PC-9 (cell line): ENCODE data around the gene MRPS27. TPM values are rescaled to one million over a fixed set of nuclear protein-coding genes. Genes with fewer than 3 reads are reported as not detected.

Experiments used
- BruUV-seq: library from RNA; stranded (reverse); fragments of 400-500 nt; replicated peaks from 2 replicates; lab custom pipeline; 2021; lab: Mats Ljungman, UMichigan
- CTCF ChIA-PET: fragments of 300-600 bp; sonication (Branson Sonifier 250); formaldehyde crosslinking; loops from one replicate; lab custom pipeline; 2022; ENCODE audit warnings: antibody characterized with exemption; lab: Charles Lee
- POLR2A ChIA-PET: fragments of 300-600 bp; sonication (Branson Sonifier 250); formaldehyde crosslinking; loops from one replicate; lab custom pipeline; 2022; ENCODE audit warnings: antibody characterized with exemption; ENCODE audit not compliant: unreplicated experiment; lab: Charles Lee
- DNase-seq, 2 experiments: peaks; one replicate each; pipeline versions ENCODE4 v3.0.0 to v3.0.0-alpha.2; 2015 to 2022; ENCODE audit warnings: mixed read lengths in 1 of 2
- H2AFZ ChIP-seq: fragments of 200-600 bp; sonication (generic); 2 replicates; pipeline ENCODE4 v1.8.1; 2017; ENCODE audit warnings: antibody characterized with exemption
- H3F3A ChIP-seq: fragments of 200-600 bp; sonication (generic); 2 replicates; pipeline ENCODE4 v1.8.1; 2017; ENCODE audit warnings: antibody characterized with exemption, mild to moderate bottlenecking, low read depth; ENCODE audit not compliant: insufficient read depth
- H3K27ac ChIP-seq: fragments of 200-600 bp; sonication (generic); 2 replicates; pipeline ENCODE4 v1.6.1; 2016; ENCODE audit warnings: mixed run types
- H3K27me3 ChIP-seq: fragments of 200-600 bp; sonication (generic); 2 replicates; pipeline ENCODE4 v1.6.1; 2016; ENCODE audit warnings: low read depth, mixed run types; ENCODE audit not compliant: insufficient read depth
- H3K36me3 ChIP-seq: fragments of 200-600 bp; sonication (generic); 2 replicates; pipeline ENCODE4 v1.6.1; 2016; ENCODE audit warnings: low read depth, mixed run types
- H3K4me1 ChIP-seq: fragments of 200-600 bp; sonication (generic); replicated peaks from 2 replicates; pipeline ENCODE4 v1.6.1; 2016; ENCODE audit warnings: mixed run types; ENCODE audit not compliant: insufficient read depth
- H3K4me2 ChIP-seq: fragments of 200-600 bp; sonication (generic); 2 replicates; pipeline ENCODE4 v1.6.1; 2017; ENCODE audit warnings: mixed run types
- H3K4me3 ChIP-seq: fragments of 200-600 bp; sonication (generic); 2 replicates; pipeline ENCODE4 v1.6.1; 2016; ENCODE audit warnings: mixed run types
- H3K79me2 ChIP-seq: fragments of 200-600 bp; sonication (generic); 2 replicates; pipeline ENCODE4 v1.6.1; 2017; ENCODE audit warnings: low read depth, mixed run types
- H3K9me2 ChIP-seq: fragments of 200-600 bp; sonication (generic); 2 replicates; pipeline ENCODE4 v1.8.1; 2017; ENCODE audit warnings: mild to moderate bottlenecking; ENCODE audit not compliant: insufficient read depth
- H3K9me3 ChIP-seq: fragments of 200-600 bp; sonication (generic); 2 replicates; pipeline ENCODE4 v1.8.1; 2016; ENCODE audit warnings: low read depth; ENCODE audit not compliant: insufficient read depth
- H4K20me1 ChIP-seq: fragments of 200-600 bp; sonication (generic); 2 replicates; pipeline ENCODE4 v1.8.1; 2017; ENCODE audit not compliant: insufficient read depth
- CTCF ChIP-seq: fragments of 200-600 bp; sonication (generic); conservative IDR thresholded peaks from 2 replicates; pipeline ENCODE4 v1.6.1; 2017; ENCODE audit warnings: mixed run types, antibody characterized with exemption, mild to moderate bottlenecking, moderate library complexity
- EZH2 ChIP-seq: fragments of 200-600 bp; sonication (generic); IDR thresholded peaks from 2 replicates; pipeline ENCODE4 v1.8.0; 2017; ENCODE audit warnings: antibody characterized with exemption, low read depth
- intact Hi-C: fragments of 100-400 bp; cut with micrococcal nuclease; formaldehyde crosslinking; loops from one replicate; pipeline ENCODE4 v1.10.0; 2022; ENCODE audit not compliant: unreplicated experiment
- total RNA-seq: library from RNA; stranded (reverse); gene quantifications from 2 replicates; pipeline ENCODE4 v1.2.3, GENCODE V29; 2021

MRPS27 gene
- total RNA-seq, 1 experiment from 2014 or later: 71.0 TPM

- Histone ChIP-seq H3K36me3 (peaks cover 27% of the 10 kb centered on the region; the same call in 1 of the 2 replicates), H4K20me1 (no peaks in the 10 kb centered on the region), H3K4me3 (no peak overlapping the region), H3K27me3 (no peaks in the 10 kb centered on the region), H3K9me2 (no peaks in the 10 kb centered on the region), H3K79me2 (no peaks in the 10 kb centered on the region), H3K4me2 (no peak overlapping the region), H3K9me3 (no peaks in the 10 kb centered on the region), H3F3A (0 out of 2 replicates have a peak, but pooled peaks cover 3% of the 10 kb centered on the region), H2AFZ (no peak overlapping the region), H3K27ac (no peak overlapping the region), H3K4me1 (peaks cover 14% of the 10 kb centered on the region)
- CTCF ChIA-PET: interaction anchor here (0.7 kb wide), 1 partner anchor 13 kb away, joined by 4 read pairs; no protein-coding TSS in a partner anchor
- POLR2A ChIA-PET: interaction anchor here (0.5 to 0.8 kb wide), 6 partner anchors 11 to 615 kb away, joined by 3 to 19 read pairs (median 4); no protein-coding TSS in a partner anchor
- TF ChIP-seq EZH2: no peak
- TF ChIP-seq CTCF: no peak
- BruUV-seq: no TSS peak
- intact Hi-C loops: no loop called here
- no peak for DNase-seq
Observed at GRCh38 chr5:72337159-72337558, 17.1 kb upstream of the MRPS27 start.

GRCh38 chr5:72330712-72331111, 10.7 kb upstream of the MRPS27 start:
- ChIA-PET CTCF (no interaction called here), POLR2A (no interaction called here)
- H3K4me3 ChIP-seq: no peak overlapping the region
- H3K4me2 ChIP-seq: no peak overlapping the region
- TF ChIP-seq EZH2: no peak
- no peak for TF ChIP-seq CTCF
- no peaks in the 10 kb centered on the region for H3K4me1 ChIP-seq
- BruUV-seq: no TSS peak
- no peaks in the 10 kb centered on the region for H3K9me3 ChIP-seq
- peaks cover 50% of the 10 kb centered on the region for H3K36me3 ChIP-seq
- H2AFZ ChIP-seq: no peak overlapping the region
- H4K20me1 ChIP-seq: no peaks in the 10 kb centered on the region
- intact Hi-C loops: no loop called here
- H3K27me3 ChIP-seq: no peaks in the 10 kb centered on the region
- no peak overlapping the region for H3K27ac ChIP-seq
- no peaks in the 10 kb centered on the region for H3K79me2 ChIP-seq
- no peak for DNase-seq
- H3K9me2 ChIP-seq: no peaks in the 10 kb centered on the region
- H3F3A ChIP-seq: 0 out of 2 replicates have a peak, but pooled peaks cover 3% of the 10 kb centered on the region

GRCh38 chr5:72328172-72328571, 8.1 kb upstream of the MRPS27 start:
- no peaks in the 10 kb centered on the region for H3K9me2 ChIP-seq
- H3K4me2 ChIP-seq: no peak overlapping the region
- H3K36me3 ChIP-seq: peaks cover 50% of the 10 kb centered on the region
- intact Hi-C loops: loop anchor here (10.0 kb wide), 1 partner anchor 517 kb away; no protein-coding TSS in a partner anchor
- no peaks in the 10 kb centered on the region for H4K20me1 ChIP-seq
- peaks cover 13% of the 10 kb centered on the region; the same call in 1 of the 2 replicates for H3F3A ChIP-seq
- no TSS peak for BruUV-seq
- H3K79me2 ChIP-seq: no peaks in the 10 kb centered on the region
- CTCF ChIA-PET: no interaction called here
- no peak for DNase-seq
- H3K4me3 ChIP-seq: no peak overlapping the region
- TF ChIP-seq CTCF (no peak), EZH2 (no peak)
- no peaks in the 10 kb centered on the region for H3K27me3 ChIP-seq
- no peaks in the 10 kb centered on the region for H3K9me3 ChIP-seq
- H3K27ac ChIP-seq: no peak overlapping the region
- POLR2A ChIA-PET: no interaction called here
- peaks cover 21% of the 10 kb centered on the region for H3K4me1 ChIP-seq
- H2AFZ ChIP-seq: no peak overlapping the region
